ENCODE results near the gene CPNE6.
A peak's percentile ranks its signal among the peaks of the same experiment; 100 is the strongest.

CPNE6 gene

GRCh38 chr14:24094841-24095270 lies 23.5 kb downstream of the CPNE6 start:
- TF ChIP-seq CTCF (IDR thresholded peaks at IDR 0.05; ENCODE audit: control insufficient read depth, insufficient read depth, low read depth, low read length, missing control alignments), result no peak
- no peak for DNase-seq (ENCODE audit: low read depth)
- peak overlapping the region; percentile 64 for H3K4me3 ChIP-seq (ENCODE audit: control insufficient read depth, low read depth, low read length)

GRCh38 chr14:24095271-24096068 lies 24.1 kb downstream of the CPNE6 start:
- no peak for TF ChIP-seq CTCF (IDR thresholded peaks at IDR 0.05; ENCODE audit: control insufficient read depth, insufficient read depth, low read depth, low read length, missing control alignments)
- no peak for DNase-seq (ENCODE audit: low read depth)
- peak overlapping the region; percentile 64 for H3K4me3 ChIP-seq (ENCODE audit: control insufficient read depth, low read depth, low read length)

- no peak overlapping the region for H3K4me3 ChIP-seq (ENCODE audit: control insufficient read depth, low read depth, low read length)
- TF ChIP-seq CTCF (IDR thresholded peaks at IDR 0.05; ENCODE audit: control insufficient read depth, insufficient read depth, low read depth, low read length, missing control alignments), result no peak
- no peak for DNase-seq (ENCODE audit: low read depth)
Measured at GRCh38 chr14:24096545-24097181, 25.3 kb downstream of the CPNE6 start.

- TF ChIP-seq CTCF (IDR thresholded peaks at IDR 0.05; ENCODE audit: control insufficient read depth, insufficient read depth, low read depth, low read length, missing control alignments), result no peak
- no peak overlapping the region for H3K4me3 ChIP-seq (ENCODE audit: control insufficient read depth, low read depth, low read length)
- DNase-seq (ENCODE audit: low read depth), result no peak
Measured at GRCh38 chr14:24098229-24098926, 27.0 kb downstream of the CPNE6 start.

- DNase-seq (ENCODE audit: low read depth), result no peak
- TF ChIP-seq CTCF (IDR thresholded peaks at IDR 0.05; ENCODE audit: control insufficient read depth, insufficient read depth, low read depth, low read length, missing control alignments), result no peak
Measured at GRCh38 chr14:24098927-24099813, 27.8 kb downstream of the CPNE6 start.

More at GRCh38 chr14:24098927-24099813, 27.8 kb downstream of the CPNE6 start:
- H3K4me3 ChIP-seq (ENCODE audit: control insufficient read depth, low read depth, low read length), result no peak overlapping the region

Data from AG09309 (cell line).